ENCODE measurements around the gene ERCC6.

ERCC6 gene

DNA sequence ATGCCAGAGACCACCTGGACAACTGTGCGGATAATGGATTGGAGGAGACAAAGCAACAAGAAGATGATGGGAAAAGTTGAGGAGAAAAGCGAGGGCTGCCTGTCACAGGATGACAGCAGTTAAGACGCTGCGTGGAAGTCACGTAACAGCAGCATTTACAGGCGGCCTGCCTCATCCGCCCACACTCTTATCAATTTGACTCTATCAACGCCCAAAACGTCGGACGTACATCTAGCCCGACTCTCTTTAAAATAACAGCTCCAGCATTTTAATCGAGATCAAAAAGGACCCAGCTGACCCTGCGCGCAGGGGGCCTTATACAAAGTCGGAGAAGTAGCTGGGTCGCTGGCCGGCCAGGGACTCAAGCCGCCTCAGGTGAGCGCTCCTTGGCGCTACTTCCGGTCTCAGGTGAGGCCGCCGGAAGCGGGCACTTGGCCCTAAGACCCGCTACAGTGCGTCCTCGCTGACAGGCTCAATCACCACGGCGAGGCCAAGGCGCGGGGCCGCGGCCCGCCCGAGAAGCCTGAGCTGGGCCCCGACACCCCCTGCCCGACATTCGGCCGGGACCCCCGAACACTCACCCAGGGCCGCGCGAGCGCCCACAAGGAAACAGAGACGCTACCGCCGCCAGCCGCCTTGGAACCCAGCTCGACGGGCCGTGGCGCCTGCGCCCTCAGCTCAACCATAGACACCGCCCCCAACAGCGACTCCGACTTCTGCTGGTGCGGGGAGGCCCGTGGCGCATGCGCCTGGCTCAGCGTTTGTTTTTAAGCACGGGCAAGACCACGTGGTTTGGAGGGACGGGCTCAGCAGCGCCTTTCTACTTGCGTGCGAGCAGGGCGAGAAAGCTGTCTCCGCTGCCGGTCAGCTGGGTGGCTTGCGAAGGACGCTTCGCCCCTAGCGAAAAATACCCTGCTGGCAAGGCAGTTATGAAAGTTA is at the start of gene ERCC6:
Gene ERCC6, minus strand, starts transcription at position 741 of the 939 bp plus-strand sequence.
- in situ Hi-C loops (cut with MboI; ENCODE audit: low sequenced_read_pairs), result no loop called here

DNA sequence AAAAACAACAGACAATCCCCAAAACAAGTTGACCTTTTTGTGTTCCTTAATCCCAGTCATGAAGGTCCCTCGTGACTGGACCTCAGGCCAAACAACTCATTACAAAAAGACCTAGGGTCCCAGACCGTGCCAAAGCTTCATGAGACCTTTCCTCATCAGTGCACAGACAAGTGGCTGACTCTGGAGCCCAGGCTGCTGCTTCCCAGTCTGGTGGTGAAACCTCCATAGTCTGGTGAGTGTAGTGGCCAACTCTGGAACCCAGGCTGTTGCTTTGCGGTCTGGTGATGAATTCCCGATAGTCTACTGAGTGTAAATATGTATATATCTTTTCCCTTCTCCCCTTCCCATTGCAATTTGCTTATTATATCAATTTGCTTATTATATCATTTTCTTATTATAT is 49.1 kb upstream of the ERCC6 start:
- in situ Hi-C loops (cut with MboI; ENCODE audit: low sequenced_read_pairs), result no loop called here

GRCh38 chr10:49585387-49585786 is 46.5 kb upstream of the ERCC6 start:
- in situ Hi-C loops (cut with MboI; ENCODE audit: low sequenced_read_pairs), result no loop called here

GRCh38 chr10:49579621-49580020 is 40.7 kb upstream of the ERCC6 start:
- in situ Hi-C loops (cut with MboI; ENCODE audit: low sequenced_read_pairs), result no loop called here

- in situ Hi-C loops (cut with MboI; ENCODE audit: low sequenced_read_pairs), result no loop called here
Observed at GRCh38 chr10:49578392-49578791, 39.5 kb upstream of the ERCC6 start.

- in situ Hi-C loops (cut with MboI; ENCODE audit: low sequenced_read_pairs), result no loop called here
Observed at GRCh38 chr10:49577182-49577925, 38.4 kb upstream of the ERCC6 start.

DNA sequence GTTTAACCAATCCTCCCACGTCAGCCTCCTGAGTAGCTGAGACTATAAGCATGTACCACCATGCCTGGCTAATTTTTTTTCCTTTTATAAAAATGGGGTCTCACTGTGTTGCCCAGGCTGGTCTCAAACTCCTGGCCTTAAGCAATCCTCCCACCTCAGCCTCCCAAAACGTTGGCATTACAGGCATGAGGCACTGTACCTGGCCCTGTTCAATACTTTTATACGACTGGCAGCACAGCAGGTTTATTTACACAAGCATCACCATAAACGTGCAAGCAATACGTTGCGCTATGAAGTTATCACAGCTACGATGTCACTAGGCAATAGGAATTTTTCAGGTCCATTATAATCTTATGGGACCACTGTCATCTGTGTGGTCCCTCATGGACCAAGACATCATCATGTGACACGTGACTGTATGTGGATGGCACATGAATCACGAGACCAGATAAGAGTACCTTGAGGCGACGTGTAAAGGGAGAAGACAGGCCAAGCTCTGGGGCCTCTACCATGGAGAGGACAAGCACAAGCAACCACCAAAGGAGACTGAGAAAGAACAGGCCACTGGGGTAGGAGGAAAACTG is 36.7 kb upstream of the ERCC6 start:
- in situ Hi-C loops (cut with MboI; ENCODE audit: low sequenced_read_pairs), result no loop called here

DNA sequence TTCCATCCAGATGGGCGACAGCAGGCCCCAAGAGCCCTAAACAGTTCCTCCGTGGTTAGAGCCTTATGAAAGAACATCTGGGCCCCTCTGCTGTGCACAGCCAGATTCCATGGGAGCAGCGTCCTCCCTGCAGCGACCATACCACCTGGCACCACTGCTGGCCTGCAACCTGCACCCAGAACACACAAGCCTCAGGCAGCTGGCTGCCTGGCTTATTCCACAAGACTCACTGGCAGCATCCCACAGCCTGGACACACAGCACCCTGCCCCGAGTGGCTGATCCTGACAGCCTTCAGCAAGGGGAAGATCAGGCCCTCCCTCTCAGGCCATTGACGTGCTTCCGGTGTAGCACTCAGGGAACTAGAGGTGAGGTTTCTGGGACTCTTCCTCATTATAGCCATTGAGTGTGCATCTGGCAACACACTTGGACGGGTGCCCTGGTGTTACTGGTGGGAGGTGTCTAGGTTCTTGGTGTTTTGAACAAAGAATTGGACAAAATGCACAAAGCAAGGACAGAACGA is 33.7 kb upstream of the ERCC6 start:
- in situ Hi-C loops (cut with MboI; ENCODE audit: low sequenced_read_pairs), result no loop called here

DNA sequence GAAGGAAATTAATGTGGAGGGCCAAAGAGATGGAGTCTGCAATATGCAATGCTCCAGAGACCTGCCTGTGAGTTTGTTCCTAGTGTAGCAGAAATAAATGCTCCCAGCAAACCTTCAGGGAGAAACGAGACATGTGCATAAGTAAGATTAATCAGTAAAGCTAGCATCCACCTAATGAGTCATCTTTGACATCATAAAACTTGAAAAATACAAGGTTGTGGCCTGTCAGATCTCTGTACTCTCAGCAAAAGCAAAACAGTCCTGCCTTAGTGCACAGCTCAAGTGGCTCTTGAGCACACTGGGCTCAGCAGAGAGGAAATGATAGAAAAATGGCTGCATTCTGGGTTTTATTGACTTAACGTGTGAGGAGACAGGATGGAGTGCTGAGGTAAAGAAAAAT is 32.5 kb upstream of the ERCC6 start:
- in situ Hi-C loops (cut with MboI; ENCODE audit: low sequenced_read_pairs), result no loop called here

- in situ Hi-C loops (cut with MboI; ENCODE audit: low sequenced_read_pairs), result no loop called here
Observed at GRCh38 chr10:49569031-49569631, 30.2 kb upstream of the ERCC6 start.

DNA sequence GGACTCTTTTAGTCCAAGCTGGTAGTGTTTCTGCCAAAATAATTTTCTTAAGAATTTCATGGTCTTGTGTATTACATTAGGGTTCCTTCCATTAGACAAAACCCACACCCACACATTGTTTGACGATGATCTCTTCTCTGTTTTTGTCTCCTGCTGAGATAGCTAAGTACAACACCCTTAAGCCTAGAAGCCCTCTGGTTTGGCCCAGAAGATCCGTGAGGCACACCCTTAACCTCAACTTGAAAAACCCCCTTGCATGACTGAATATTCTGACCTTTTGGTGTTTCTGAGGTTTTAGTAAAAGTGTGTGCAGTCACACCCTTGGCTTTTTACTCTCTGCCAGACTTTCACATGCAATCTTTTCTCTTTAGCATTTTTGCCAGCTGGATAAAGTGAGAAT is 29.3 kb upstream of the ERCC6 start:
- in situ Hi-C loops (cut with MboI; ENCODE audit: low sequenced_read_pairs), result no loop called here

GRCh38 chr10:49567810-49568209 is 28.9 kb upstream of the ERCC6 start:
- in situ Hi-C loops (cut with MboI; ENCODE audit: low sequenced_read_pairs), result no loop called here

DNA sequence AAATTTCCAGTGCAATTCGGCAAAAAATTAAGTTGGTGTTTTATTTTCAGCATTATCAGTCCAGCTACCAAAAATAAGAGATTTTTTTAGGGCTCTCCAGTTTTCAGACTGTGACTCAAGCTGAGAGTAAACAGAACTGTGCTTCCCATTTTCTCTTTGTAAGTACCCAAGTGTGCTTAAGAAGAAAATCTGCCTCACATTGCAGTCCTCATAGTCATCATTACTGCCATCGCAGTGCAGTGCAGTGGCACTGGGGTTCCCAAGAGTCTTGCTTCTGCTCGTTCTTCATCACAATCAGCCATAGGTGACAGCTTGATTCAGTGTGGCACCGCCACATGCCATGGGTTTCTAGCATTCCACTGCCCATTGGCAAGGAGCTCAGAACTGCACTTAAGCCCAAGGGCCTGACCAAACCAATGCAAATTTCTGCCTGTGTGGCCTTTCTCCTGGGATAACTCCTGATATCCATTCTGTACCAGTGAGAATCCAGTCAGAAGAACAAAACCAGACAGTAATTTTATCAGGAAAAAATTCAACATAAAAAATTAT is 25.6 kb upstream of the ERCC6 start:
- in situ Hi-C loops (cut with MboI; ENCODE audit: low sequenced_read_pairs), result no loop called here

DNA sequence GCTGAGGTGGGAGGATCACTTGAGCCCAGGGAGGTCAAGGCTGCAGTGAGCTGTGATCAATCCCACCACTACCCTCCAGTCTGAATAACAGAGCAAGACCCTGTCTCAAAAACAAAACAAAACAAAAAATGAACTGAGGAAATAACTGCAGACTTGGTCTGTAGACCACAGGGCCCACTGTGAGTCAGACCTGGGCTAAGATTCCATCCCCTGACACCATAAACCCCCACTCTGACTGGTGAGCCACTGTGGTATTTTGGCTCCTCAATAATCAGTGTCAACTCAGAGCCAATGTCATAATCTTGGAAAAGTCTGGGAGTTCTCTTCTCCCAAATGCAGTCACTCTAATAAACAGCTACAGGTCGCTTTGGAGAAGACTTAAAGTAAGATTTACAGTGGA is 24.0 kb upstream of the ERCC6 start:
- in situ Hi-C loops (cut with MboI; ENCODE audit: low sequenced_read_pairs), result no loop called here

GRCh38 chr10:49560526-49560925 is 21.6 kb upstream of the ERCC6 start:
- in situ Hi-C loops (cut with MboI; ENCODE audit: low sequenced_read_pairs), result no loop called here

- in situ Hi-C loops (cut with MboI; ENCODE audit: low sequenced_read_pairs), result no loop called here
Observed at GRCh38 chr10:49559476-49559875, 20.6 kb upstream of the ERCC6 start.

DNA sequence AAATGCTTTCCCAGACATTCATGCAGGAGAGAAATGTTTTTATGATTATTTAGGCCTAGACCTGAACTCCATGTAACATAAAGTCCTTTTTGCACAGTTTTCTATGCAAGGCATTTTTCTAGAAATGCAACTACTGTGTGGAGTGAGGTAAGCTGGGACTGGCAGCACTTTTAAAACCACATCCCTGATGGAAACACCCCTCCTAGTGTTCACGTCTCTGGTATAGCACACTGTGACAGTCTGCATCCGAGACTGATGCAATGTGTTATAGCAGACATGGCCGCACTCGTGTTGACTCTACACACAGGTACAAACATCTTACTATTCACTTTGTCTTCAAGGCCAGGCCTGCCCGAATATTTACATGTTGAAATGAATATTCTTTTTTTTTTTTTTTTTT is 19.3 kb upstream of the ERCC6 start:
- in situ Hi-C loops (cut with MboI; ENCODE audit: low sequenced_read_pairs), result no loop called here

GRCh38 chr10:49557681-49558080 is 18.8 kb upstream of the ERCC6 start:
- in situ Hi-C loops (cut with MboI; ENCODE audit: low sequenced_read_pairs), result no loop called here

GRCh38 chr10:49556723-49557122 is 17.8 kb upstream of the ERCC6 start:
- in situ Hi-C loops (cut with MboI; ENCODE audit: low sequenced_read_pairs), result no loop called here

DNA sequence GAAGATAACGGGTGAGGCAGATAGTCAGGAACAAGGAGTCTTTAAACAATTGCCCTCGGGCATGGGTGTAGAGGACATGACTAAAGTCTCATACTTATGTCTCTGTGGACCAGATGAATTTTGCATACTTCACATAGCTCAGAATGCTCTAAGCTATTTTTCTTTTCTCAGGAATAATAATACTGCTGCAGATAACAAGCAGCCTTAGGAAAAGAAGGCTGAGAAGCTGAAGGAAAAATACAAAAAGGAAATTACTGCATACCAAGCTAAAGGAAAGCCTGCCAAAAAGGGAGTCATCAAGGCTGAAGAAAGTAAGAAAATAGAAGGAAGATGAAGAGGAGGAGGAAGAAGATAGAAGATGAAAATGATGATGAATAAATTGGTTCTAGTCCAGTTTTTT is 13.4 kb upstream of the ERCC6 start:
- in situ Hi-C loops (cut with MboI; ENCODE audit: low sequenced_read_pairs), result no loop called here

- in situ Hi-C loops (cut with MboI; ENCODE audit: low sequenced_read_pairs), result no loop called here
Observed at GRCh38 chr10:49550563-49550962, 11.6 kb upstream of the ERCC6 start.
